Mesodermal cell (in vitro differentiated cells): ENCODE data around the gene NAALADL2.
A peak's percentile ranks its signal among the peaks of the same experiment; 100 is the strongest.
"Not testable (repeated sequence)": the region's sequence is repeated elsewhere in the genome, so short reads cannot be mapped to it uniquely, and the experiment has no call there.

ENCODE experiments used
- H3K27ac ChIP-seq: 2 replicates; pipeline ENCODE4 v1.7.0; 2013; ENCODE audit warnings: mild to moderate bottlenecking, low read depth, low read length, moderate library complexity; ENCODE audit not compliant: severe bottlenecking
- H3K36me3 ChIP-seq: 2 replicates; pipeline ENCODE4 v1.7.1; 2013; ENCODE audit warnings: mild to moderate bottlenecking, low read length, moderate library complexity; ENCODE audit not compliant: control insufficient read depth, insufficient read depth
- H3K4me1 ChIP-seq: one replicate; pipeline ENCODE4 v1.7.1; 2013; ENCODE audit warnings: mild to moderate bottlenecking, low read length; ENCODE audit not compliant: insufficient read depth, control insufficient read depth, poor library complexity, severe bottlenecking
- H3K4me3 ChIP-seq: 2 replicates; pipeline ENCODE4 v1.7.0; 2013; ENCODE audit warnings: low read length, control low read depth, mild to moderate bottlenecking; ENCODE audit not compliant: insufficient read depth, poor library complexity, severe bottlenecking; ENCODE audit errors: extremely low read depth
- H3K9me3 ChIP-seq: 2 replicates; pipeline ENCODE4 v1.7.1; 2013; ENCODE audit warnings: mild to moderate bottlenecking, low read length, moderate library complexity; ENCODE audit not compliant: control insufficient read depth
- WGBS, 2 experiments: methylation state at CpG; one replicate each; pipeline ENCODE4 v1.1.5; 2013; ENCODE audit warnings: missing lambda C conversion rate in 2 of 2; ENCODE audit not compliant: insufficient coverage in 2 of 2; 5-methylcytosine and 5-hydroxymethylcytosine counted together

NAALADL2 gene

DNA sequence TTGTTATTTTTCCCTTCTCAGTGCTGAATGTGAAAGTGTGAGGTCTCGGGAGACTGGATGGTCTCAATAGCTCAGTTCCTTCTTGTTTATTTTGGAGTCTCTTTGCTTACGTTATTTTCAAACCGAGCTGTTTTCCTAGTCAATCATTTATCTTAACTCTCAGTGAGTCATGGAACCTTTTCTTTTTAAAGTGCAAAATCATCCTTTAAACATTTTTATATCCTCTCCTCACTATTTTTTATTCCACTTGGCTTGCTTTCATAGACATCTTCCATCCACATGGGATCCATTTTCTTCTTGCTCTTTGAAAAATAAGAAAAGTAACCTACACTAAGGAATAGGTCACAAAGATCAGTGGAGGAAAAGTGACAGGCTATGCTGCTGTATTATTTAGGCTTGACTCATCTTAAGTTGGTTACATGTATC, 497.8 kb downstream of the NAALADL2 start:
- WGBS, 2 experiments, result 79 to 95% methylated on average over 2 of the region's 3 CpGs
- Histone ChIP-seq H3K36me3 (no peaks in the 10 kb centered on the region), H3K4me3 (no peak overlapping the region), H3K4me1 (no peaks in the 10 kb centered on the region), H3K27ac (no peak overlapping the region), H3K9me3 (no peaks in the 10 kb centered on the region)

DNA sequence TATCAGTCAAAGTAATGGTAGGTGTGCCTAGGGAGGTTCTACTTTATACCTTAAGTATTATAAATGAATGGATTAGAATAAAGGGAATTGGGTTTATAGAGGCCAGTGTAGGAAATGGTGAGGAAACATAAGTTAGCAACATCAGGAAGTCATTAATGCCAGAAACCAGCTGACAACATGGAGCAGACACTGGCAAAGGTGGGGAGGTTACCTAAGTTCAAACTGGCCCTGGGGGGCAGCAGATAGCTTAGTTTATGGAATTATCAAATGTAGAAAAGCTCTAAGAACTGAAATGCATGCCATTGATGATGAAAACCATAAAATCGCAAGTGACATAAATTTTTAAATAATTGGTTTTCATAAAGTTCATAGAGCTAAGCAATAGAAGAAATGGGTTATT, 498.6 kb downstream of the NAALADL2 start:
- H3K36me3 ChIP-seq, result no peaks in the 10 kb centered on the region

DNA sequence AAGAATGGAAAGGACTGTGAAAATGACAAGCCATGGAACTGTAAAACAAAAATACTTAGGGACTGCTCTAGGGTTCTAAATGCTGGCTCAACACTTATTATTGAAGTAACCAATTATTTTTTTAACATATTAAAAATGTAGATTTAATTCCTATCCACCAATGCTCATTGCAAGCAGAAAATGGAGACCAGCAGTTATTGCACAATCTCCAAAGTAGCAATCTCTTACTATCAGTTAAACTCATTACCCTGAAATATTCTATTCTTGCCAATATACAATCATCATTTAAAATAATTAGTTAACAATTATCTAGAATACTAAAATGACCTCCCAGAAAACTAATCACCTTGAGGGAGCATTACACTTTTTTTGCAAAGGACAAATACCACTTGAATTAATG, 499.8 kb downstream of the NAALADL2 start:
- H3K4me3 ChIP-seq, result no peak overlapping the region
- no peaks in the 10 kb centered on the region for H3K36me3 ChIP-seq
- H3K9me3 ChIP-seq, result no peaks in the 10 kb centered on the region
- no peaks in the 10 kb centered on the region for H3K4me1 ChIP-seq
- H3K27ac ChIP-seq, result no peak overlapping the region

More for the DNA sequence above, 498.6 kb downstream of the NAALADL2 start:
- H3K4me1 ChIP-seq, result no peaks in the 10 kb centered on the region
- no peak overlapping the region for H3K27ac ChIP-seq
- no peaks in the 10 kb centered on the region for H3K9me3 ChIP-seq
- WGBS, 2 experiments, result no CpG with 5 or more reads among the region's 1 CpG
- H3K4me3 ChIP-seq, result no peak overlapping the region

DNA sequence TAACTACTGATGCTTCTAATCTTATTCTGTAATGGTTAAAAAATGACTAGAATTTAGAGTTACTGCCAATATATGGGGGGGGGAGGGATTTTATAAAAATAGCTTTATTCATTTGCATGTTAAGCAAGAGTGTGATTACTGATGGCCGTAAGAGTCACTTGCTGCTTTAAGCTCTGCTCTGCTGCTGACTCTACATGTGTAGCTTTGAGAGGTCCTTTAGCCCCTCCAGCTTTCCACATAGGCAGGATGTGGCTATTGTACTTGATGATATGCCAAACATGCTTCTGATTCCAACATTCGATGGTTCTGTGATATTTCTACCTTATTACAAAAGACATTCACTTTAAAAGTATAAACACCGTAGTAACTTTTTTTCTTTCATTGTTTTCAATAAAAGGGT, 511.3 kb downstream of the NAALADL2 start:
- not testable (repeated sequence) for H3K9me3 ChIP-seq
- 100% methylated on average over 1 of the region's 3 CpGs; no CpG with 5 or more reads in 1 of the 2 experiments for WGBS, 2 experiments

GRCh38 chr3:175371187-175371586, 512.1 kb downstream of the NAALADL2 start:
- H3K9me3 ChIP-seq, H3K4me3 ChIP-seq, H3K4me1 ChIP-seq, H3K36me3 ChIP-seq, H3K27ac ChIP-seq: not testable (repeated sequence)
- WGBS, 2 experiments, result 97 to 100% methylated on average over 6 to 10 of the region's 18 CpGs

More for the DNA sequence above, 511.3 kb downstream of the NAALADL2 start:
- not testable (repeated sequence) for H3K27ac ChIP-seq, H3K4me3 ChIP-seq, H3K36me3 ChIP-seq, H3K4me1 ChIP-seq

GRCh38 chr3:175374705-175375104, 515.6 kb downstream of the NAALADL2 start:
- Histone ChIP-seq H3K27ac (no peak overlapping the region), H3K4me1 (no peaks in the 10 kb centered on the region), H3K9me3 (no peaks in the 10 kb centered on the region), H3K4me3 (no peak overlapping the region), H3K36me3 (no peaks in the 10 kb centered on the region)
- no CpG with 5 or more reads among the region's 1 CpG for WGBS, 2 experiments

DNA sequence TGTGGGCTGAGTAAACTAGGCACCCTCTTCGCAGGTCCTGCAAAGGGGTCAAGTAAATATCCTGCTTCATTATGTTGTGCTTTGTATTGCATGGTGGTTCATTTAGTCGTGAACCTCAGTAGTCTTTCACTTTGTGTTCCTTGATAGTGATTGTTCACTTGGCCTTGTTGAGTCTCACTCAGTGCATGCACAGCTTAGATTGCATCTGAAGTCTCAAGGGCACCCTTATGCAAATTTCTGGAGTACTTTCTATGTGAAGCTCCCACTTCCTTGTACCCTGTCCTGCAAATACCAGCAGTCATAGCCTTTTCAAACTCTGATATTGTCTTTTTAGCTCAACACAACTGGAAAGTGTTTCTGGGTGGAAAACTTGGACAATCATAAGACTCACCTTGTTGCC, 519.2 kb downstream of the NAALADL2 start:
- no peak overlapping the region for H3K4me3 ChIP-seq
- H3K9me3 ChIP-seq, result no peaks in the 10 kb centered on the region
- H3K36me3 ChIP-seq, result no peaks in the 10 kb centered on the region
- 78 to 100% methylated on average over 1 of the region's 2 CpGs for WGBS, 2 experiments
- no peak overlapping the region for H3K27ac ChIP-seq
- H3K4me1 ChIP-seq, result no peaks in the 10 kb centered on the region

DNA sequence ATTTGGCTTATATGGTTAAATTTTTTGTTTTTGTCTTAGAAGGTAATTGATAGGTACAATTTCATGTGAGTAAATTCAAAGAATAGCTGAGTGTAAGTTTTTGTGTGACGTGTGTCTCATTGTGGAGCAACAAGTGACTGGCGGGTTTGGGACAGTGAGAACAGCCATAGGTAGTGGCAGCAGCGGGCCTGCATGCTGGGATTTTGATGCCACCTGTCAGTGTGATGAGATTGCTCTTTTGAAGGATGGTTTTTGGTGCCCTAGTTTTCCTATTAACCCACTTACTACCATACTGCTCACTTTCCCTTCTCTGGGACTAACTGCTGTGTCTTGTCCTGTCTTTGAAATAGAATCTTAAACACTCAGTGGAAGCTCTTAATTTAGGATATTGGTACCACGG, 522.6 kb downstream of the NAALADL2 start:
- 63 to 88% methylated on average over 1 to 2 of the region's 4 CpGs for WGBS, 2 experiments
- Histone ChIP-seq H3K9me3 (no peaks in the 10 kb centered on the region), H3K4me3 (no peak overlapping the region), H3K4me1 (peaks cover 8% of the 10 kb centered on the region), H3K27ac (no peak overlapping the region), H3K36me3 (no peaks in the 10 kb centered on the region)

DNA sequence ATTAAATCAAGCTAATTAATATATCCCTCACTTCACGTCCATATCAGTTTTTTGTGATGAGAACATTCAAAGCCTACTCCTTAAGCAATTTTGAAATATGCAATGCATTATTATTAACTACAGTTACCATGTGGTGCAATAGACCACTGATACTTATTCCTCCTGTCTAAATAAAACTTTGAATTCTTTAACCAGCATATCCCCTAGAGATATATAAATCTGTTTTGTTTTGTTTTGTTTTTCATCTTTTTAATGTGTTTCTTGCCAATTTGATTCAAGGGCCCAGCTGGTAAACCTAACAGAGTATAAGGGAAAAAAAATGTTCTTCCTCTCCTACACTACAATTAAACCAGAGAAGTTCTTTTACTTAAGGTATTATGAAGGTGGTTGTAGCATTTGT, 524.2 kb downstream of the NAALADL2 start:
- H3K27ac ChIP-seq, result no peak overlapping the region
- H3K4me3 ChIP-seq, result no peak overlapping the region
- no CpG with 5 or more reads among the region's 1 CpG for WGBS, 2 experiments
- no peaks in the 10 kb centered on the region for H3K36me3 ChIP-seq
- H3K4me1 ChIP-seq, result peaks cover 13% of the 10 kb centered on the region
- no peaks in the 10 kb centered on the region for H3K9me3 ChIP-seq

DNA sequence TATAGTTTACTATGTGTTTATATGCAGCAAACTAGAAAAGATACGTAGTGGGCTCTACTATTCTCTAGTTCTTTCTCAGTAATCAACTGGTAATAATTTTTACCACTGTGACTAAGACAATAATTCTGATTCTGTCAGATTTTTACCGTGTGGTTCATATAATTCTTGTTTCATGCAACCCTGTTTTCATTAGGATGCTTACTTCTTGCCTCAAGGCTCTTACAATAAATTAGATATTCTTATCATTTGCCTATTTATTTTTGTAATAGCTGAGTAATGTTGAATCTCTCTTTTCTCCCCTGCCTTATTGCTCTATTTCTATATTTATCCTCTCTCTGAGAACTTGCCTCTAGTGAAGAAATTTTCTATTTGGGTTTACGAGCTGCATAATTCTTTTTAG, 524.7 kb downstream of the NAALADL2 start:
- no peak overlapping the region for H3K4me3 ChIP-seq
- no peaks in the 10 kb centered on the region for H3K36me3 ChIP-seq
- H3K4me1 ChIP-seq, result peaks cover 13% of the 10 kb centered on the region
- WGBS, 2 experiments, result no CpG with 5 or more reads among the region's 3 CpGs
- no peak overlapping the region for H3K27ac ChIP-seq
- H3K9me3 ChIP-seq, result no peaks in the 10 kb centered on the region

GRCh38 chr3:175384569-175384968, 525.4 kb downstream of the NAALADL2 start:
- H3K4me1 ChIP-seq, result peaks cover 13% of the 10 kb centered on the region
- H3K27ac ChIP-seq, result no peak overlapping the region
- H3K4me3 ChIP-seq, result no peak overlapping the region
- no peaks in the 10 kb centered on the region for H3K36me3 ChIP-seq
- no peaks in the 10 kb centered on the region for H3K9me3 ChIP-seq

DNA sequence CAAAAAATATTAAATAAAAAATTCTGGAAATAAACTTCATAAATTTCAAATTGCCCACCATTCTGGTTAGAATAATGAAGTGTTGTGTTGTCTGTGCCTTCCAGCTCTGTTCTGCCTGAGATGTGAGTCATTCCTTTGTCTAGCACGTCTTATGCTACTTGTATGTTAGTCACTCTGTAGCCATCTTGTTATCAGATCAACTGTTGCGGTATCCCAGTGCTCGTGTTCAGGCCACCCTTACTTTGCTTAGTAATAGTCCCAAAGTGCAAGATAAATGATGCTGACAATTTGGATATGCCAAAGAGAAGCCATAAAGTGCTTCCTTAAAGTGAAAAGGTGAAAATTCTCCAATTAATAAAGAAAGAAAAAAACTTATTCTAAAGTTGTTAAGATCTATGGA, 527.5 kb downstream of the NAALADL2 start:
- no peaks in the 10 kb centered on the region for H3K9me3 ChIP-seq
- peak overlapping the region; percentile 62 for H3K27ac ChIP-seq
- no peak overlapping the region for H3K4me3 ChIP-seq
- no peaks in the 10 kb centered on the region for H3K36me3 ChIP-seq
- 30% methylated on average over 2 of the region's 3 CpGs; no CpG with 5 or more reads in 1 of the 2 experiments for WGBS, 2 experiments
- peaks cover 13% of the 10 kb centered on the region for H3K4me1 ChIP-seq
